Measurements from ENCODE around the gene SCAF8. TPM values are rescaled to one million over a fixed set of nuclear protein-coding genes. Genes with fewer than 3 reads are reported as not detected.

Gene SCAF8
- total RNA-seq, 4 donors from 2014 or later: 41.1 to 50.7 (median 44.9) TPM

- Histone ChIP-seq H3K4me3 (no peak overlapping the region), H3K4me1 (peaks cover 0 to 83% (median 14%) of the 10 kb centered on the region in 4 donors), H3K36me3 (peaks cover 0 to 9% (median 0%) of the 10 kb centered on the region in 3 donors), H3K27ac (no peak overlapping the region), H3K9me3 (no peaks in the 10 kb centered on the region), H3K27me3 (no peaks in the 10 kb centered on the region)
- TF ChIP-seq EP300 (IDR thresholded peaks at IDR 0.05): no peak
- TF ChIP-seq POLR2A (IDR thresholded peaks at IDR 0.05): no peak
- no peak for TF ChIP-seq CTCF (IDR thresholded peaks at IDR 0.05)
- 92 to 96% methylated on average over 2 of the region's 2 CpGs for WGBS, 2 donors
- no peak for DNase-seq (ENCODE audit: low spot score in 2 of 2)
Measured at GRCh38 chr6:154745243-154745642, 12.0 kb downstream of the SCAF8 start.

GRCh38 chr6:154749341-154749740 is 16.1 kb downstream of the SCAF8 start:
- H3K27ac ChIP-seq: no peak overlapping the region
- H3K9me3 ChIP-seq: no peaks in the 10 kb centered on the region
- H3K36me3 ChIP-seq: peaks cover 0 to 8% (median 0%) of the 10 kb centered on the region in 3 donors
- TF ChIP-seq CTCF (IDR thresholded peaks at IDR 0.05) (no peak), POLR2A (IDR thresholded peaks at IDR 0.05) (no peak), EP300 (IDR thresholded peaks at IDR 0.05) (no peak)
- H3K4me3 ChIP-seq: no peak overlapping the region
- H3K27me3 ChIP-seq: no peaks in the 10 kb centered on the region
- DNase-seq (ENCODE audit: low spot score in 2 of 2): no peak
- H3K4me1 ChIP-seq: peaks cover 0 to 48% (median 10%) of the 10 kb centered on the region in 4 donors
- WGBS, 2 donors: 86 to 89% methylated on average over 3 of the region's 3 CpGs

- Histone ChIP-seq H3K27me3 (no peaks in the 10 kb centered on the region), H3K27ac (no peak overlapping the region), H3K4me3 (no peak overlapping the region), H3K36me3 (peaks cover 0 to 8% (median 0%) of the 10 kb centered on the region in 3 donors), H3K4me1 (peaks cover 0 to 45% (median 10%) of the 10 kb centered on the region in 4 donors), H3K9me3 (no peaks in the 10 kb centered on the region)
- 88 to 89% methylated on average over 13 of the region's 13 CpGs for whole genome bisulfite sequencing, 2 donors
- no peak for DNase-seq (ENCODE audit: low spot score in 2 of 2)
- TF ChIP-seq EP300 (IDR thresholded peaks at IDR 0.05): no peak
- TF ChIP-seq CTCF (IDR thresholded peaks at IDR 0.05): no peak
- TF ChIP-seq POLR2A (IDR thresholded peaks at IDR 0.05): no peak
Measured at GRCh38 chr6:154751011-154751800, 18.0 kb downstream of the SCAF8 start.

GRCh38 chr6:154752022-154752421 is 18.8 kb downstream of the SCAF8 start:
- H3K27me3 ChIP-seq: no peaks in the 10 kb centered on the region
- H3K9me3 ChIP-seq: no peaks in the 10 kb centered on the region
- peaks cover 0 to 38% (median 9%) of the 10 kb centered on the region in 4 donors for H3K4me1 ChIP-seq
- peaks cover 0 to 8% (median 0%) of the 10 kb centered on the region in 3 donors for H3K36me3 ChIP-seq
- 92 to 95% methylated on average over 1 of the region's 1 CpG for WGBS, 2 donors
- no peak for DNase-seq (ENCODE audit: low spot score in 2 of 2)
- TF ChIP-seq EP300 (IDR thresholded peaks at IDR 0.05): no peak
- TF ChIP-seq CTCF (IDR thresholded peaks at IDR 0.05): no peak
- no peak for TF ChIP-seq POLR2A (IDR thresholded peaks at IDR 0.05)
- no peak overlapping the region for H3K4me3 ChIP-seq
- no peak overlapping the region for H3K27ac ChIP-seq

- no peak for DNase-seq (ENCODE audit: low spot score in 2 of 2)
- Histone ChIP-seq H3K4me3 (no peak overlapping the region), H3K27ac (peak overlapping the region in 1 of 4 donors; percentile 9), H3K27me3 (no peaks in the 10 kb centered on the region), H3K9me3 (no peaks in the 10 kb centered on the region), H3K4me1 (peaks cover 0 to 37% (median 4%) of the 10 kb centered on the region in 4 donors), H3K36me3 (peaks cover 0 to 8% (median 0%) of the 10 kb centered on the region in 3 donors)
- TF ChIP-seq EP300 (IDR thresholded peaks at IDR 0.05): no peak
- no peak for TF ChIP-seq POLR2A (IDR thresholded peaks at IDR 0.05)
- TF ChIP-seq CTCF (IDR thresholded peaks at IDR 0.05): no peak
- WGBS, 2 donors: 41 to 47% methylated on average over 4 of the region's 4 CpGs
Measured at GRCh38 chr6:154754152-154754551, 20.9 kb downstream of the SCAF8 start.
